22Rv1 (cell line): ENCODE results near the gene USP20.

Source experiments
- ZFX ChIP-seq: fragments of 450-650 bp; IDR thresholded peaks from 2 replicates; pipeline ENCODE4 v1.6.1; 2017; ENCODE audit warnings: antibody characterized with exemption, borderline replicate concordance
- TF ChIP-seq, protein P1 (sequence below): fragments of 450-650 bp; IDR thresholded peaks from 2 replicates; pipeline ENCODE4 v1.5.1; 2017; ENCODE audit warnings: mild to moderate bottlenecking

DNA sequence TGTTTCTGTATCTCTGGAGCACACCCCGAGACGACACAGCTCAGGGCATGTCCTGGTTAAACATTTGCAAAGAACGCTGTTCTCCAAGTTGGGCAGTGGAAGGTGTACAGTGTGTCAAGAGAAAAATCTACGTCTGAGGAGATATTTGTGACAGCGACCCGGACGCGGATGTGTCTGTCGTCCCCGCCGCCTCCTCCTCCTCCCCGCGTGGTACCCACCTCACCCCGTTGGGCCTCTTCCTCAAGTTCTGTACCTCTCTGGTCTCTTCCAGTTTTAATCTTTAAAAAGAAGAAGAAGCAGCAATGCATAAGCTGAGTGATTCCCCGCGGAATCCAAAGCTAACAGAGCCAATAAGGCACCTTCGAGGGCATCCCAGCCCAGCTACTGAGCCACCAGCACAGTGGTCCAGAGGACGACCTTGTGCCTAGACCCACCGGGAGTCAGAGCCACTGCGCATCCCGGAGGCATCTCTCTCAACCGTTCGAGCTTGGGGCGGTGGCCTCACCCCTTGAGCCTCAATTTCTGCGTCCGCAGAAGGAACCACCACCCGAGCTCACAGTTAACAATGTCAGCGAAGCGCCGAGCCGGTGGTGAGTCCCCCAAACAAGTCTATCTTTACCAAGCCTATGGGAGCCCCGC lies 650 bp upstream of the USP20 start:
- TF ChIP-seq, protein P1, sequence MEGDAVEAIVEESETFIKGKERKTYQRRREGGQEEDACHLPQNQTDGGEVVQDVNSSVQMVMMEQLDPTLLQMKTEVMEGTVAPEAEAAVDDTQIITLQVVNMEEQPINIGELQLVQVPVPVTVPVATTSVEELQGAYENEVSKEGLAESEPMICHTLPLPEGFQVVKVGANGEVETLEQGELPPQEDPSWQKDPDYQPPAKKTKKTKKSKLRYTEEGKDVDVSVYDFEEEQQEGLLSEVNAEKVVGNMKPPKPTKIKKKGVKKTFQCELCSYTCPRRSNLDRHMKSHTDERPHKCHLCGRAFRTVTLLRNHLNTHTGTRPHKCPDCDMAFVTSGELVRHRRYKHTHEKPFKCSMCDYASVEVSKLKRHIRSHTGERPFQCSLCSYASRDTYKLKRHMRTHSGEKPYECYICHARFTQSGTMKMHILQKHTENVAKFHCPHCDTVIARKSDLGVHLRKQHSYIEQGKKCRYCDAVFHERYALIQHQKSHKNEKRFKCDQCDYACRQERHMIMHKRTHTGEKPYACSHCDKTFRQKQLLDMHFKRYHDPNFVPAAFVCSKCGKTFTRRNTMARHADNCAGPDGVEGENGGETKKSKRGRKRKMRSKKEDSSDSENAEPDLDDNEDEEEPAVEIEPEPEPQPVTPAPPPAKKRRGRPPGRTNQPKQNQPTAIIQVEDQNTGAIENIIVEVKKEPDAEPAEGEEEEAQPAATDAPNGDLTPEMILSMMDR, result no peak
- no peak for TF ChIP-seq ZFX
